Kidney (tissue), 14 donors: ENCODE data around the gene PDK2. TPM values are rescaled to one million over a fixed set of nuclear protein-coding genes. Genes with fewer than 3 reads are reported as not detected.
A peak's percentile ranks its signal among the peaks of the same experiment; 100 is the strongest.

ENCODE experiments used
- DNase-seq, 5 donors: peaks; one replicate each; pipeline ENCODE4 v3.0.0-alpha.2; 2013 to 2020
- FAIRE-seq: peaks from 2 replicates; lab custom pipeline; 2012; peaks lifted over from hg19 to GRCh38; lab: Jason Lieb, UNC
- H3K27ac ChIP-seq, 2 donors: one replicate each; pipeline ENCODE4 v1.7.0; 2013; ENCODE audit warnings: low read depth in 2 of 2, low read length in 2 of 2, inconsistent platforms in 1 of 2
- H3K27me3 ChIP-seq: one replicate; pipeline ENCODE4 v1.7.1; 2013; ENCODE audit warnings: low read length, inconsistent platforms; ENCODE audit not compliant: control insufficient read depth, insufficient read depth
- H3K36me3 ChIP-seq, 3 donors: one replicate each; pipeline versions ENCODE4 v1.7.0 to v1.7.1; 2013; ENCODE audit warnings: low read length in 3 of 3, control low read depth in 1 of 3, inconsistent platforms in 1 of 3; ENCODE audit not compliant: insufficient read depth in 3 of 3, control insufficient read depth in 2 of 3
- H3K4me1 ChIP-seq, 3 donors: one replicate each; pipeline versions ENCODE4 v1.7.0 to v1.7.1; 2013; ENCODE audit warnings: low read length in 3 of 3, inconsistent platforms in 1 of 3, low read depth in 1 of 3; ENCODE audit not compliant: control insufficient read depth in 2 of 3, insufficient read depth in 2 of 3
- H3K4me3 ChIP-seq, 3 donors: one replicate each; pipeline versions ENCODE4 v1.7.0 to v1.8.1; 2013; ENCODE audit warnings: low read length in 3 of 3, control low read depth in 1 of 3, inconsistent platforms in 1 of 3
- H3K9ac ChIP-seq, 3 donors: one replicate each; pipeline versions ENCODE4 v1.7.0 to v1.7.1; 2013; ENCODE audit warnings: low read length in 3 of 3, control low read depth in 1 of 3, inconsistent platforms in 1 of 3
- H3K9me3 ChIP-seq, 3 donors: one replicate each; pipeline versions ENCODE4 v1.7.0 to v1.7.1; 2013; ENCODE audit warnings: low read length in 3 of 3, control low read depth in 1 of 3, inconsistent platforms in 1 of 3; ENCODE audit not compliant: control insufficient read depth in 2 of 3, insufficient read depth in 1 of 3
- intact Hi-C: fragments of 100-400 bp; cut with DNase I; formaldehyde crosslinking; loops from one replicate; pipeline ENCODE4 v1.11.1; 2022
- polyA plus RNA-seq: library from polyadenylated mRNA; stranded (reverse); fragments of 350-450 nt; fragmentation: Illumina TruSeq; extraction: RNeasy Lipid Tissue Mini Kit (QIAGEN cat#74804); gene quantifications from one replicate; pipeline ENCODE4 v1.2.3, GENCODE V29; 2014; ENCODE audit warnings: low read depth, low replicate concordance; ENCODE audit not compliant: insufficient read depth
- total RNA-seq: library from RNA; stranded (reverse); fragmentation: NEBNext Ultra II Directional; extraction: Animal tissue kit (Norgen Biotek cat#: 25700); gene quantifications from one replicate; pipeline ENCODE4 v1.2.1, GENCODE V29; 2021
- TF ChIP-seq, protein P1 (sequence below): IDR thresholded peaks from 3 replicates; pipeline ENCODE4 v1.5.1; 2012; ENCODE audit warnings: mild to moderate bottlenecking, moderate library complexity, borderline replicate concordance; ENCODE audit not compliant: insufficient read depth; ENCODE audit errors: extremely low read depth
- donor health status: control.
- donor health status: control.
- donor health status: control.
- donor health status: control.
- donor health status: control.
- donor health status: DM: yes; HTN: yes; CAD: no.
- donor health status: Normal renal cell carcinoma (clear cell type).

The PDK2 gene
- total and polyA plus RNA-seq, 2 donors from 2014 or later: 41.9 to 121 TPM

- no peak for DNase-seq
- Histone ChIP-seq H3K27me3 (no peaks in the 10 kb centered on the region), H3K9me3 (no peaks in the 10 kb centered on the region), H3K4me3 (no peak overlapping the region), H3K36me3 (peaks cover 5 to 16% (median 13%) of the 10 kb centered on the region in 3 donors), H3K9ac (no peak overlapping the region), H3K4me1 (peaks cover 0 to 27% (median 18%) of the 10 kb centered on the region in 3 donors), H3K27ac (peak overlapping the region; percentile 56 to 65)
- no peak for FAIRE-seq
- TF ChIP-seq, protein P1, sequence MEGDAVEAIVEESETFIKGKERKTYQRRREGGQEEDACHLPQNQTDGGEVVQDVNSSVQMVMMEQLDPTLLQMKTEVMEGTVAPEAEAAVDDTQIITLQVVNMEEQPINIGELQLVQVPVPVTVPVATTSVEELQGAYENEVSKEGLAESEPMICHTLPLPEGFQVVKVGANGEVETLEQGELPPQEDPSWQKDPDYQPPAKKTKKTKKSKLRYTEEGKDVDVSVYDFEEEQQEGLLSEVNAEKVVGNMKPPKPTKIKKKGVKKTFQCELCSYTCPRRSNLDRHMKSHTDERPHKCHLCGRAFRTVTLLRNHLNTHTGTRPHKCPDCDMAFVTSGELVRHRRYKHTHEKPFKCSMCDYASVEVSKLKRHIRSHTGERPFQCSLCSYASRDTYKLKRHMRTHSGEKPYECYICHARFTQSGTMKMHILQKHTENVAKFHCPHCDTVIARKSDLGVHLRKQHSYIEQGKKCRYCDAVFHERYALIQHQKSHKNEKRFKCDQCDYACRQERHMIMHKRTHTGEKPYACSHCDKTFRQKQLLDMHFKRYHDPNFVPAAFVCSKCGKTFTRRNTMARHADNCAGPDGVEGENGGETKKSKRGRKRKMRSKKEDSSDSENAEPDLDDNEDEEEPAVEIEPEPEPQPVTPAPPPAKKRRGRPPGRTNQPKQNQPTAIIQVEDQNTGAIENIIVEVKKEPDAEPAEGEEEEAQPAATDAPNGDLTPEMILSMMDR: no peak
- intact Hi-C loops: no loop called here
These were observed 38.6 kb downstream of the PDK2 start for GRCh38 chr17:50133769-50134099.

GRCh38 chr17:50134206-50135110 lies 39.3 kb downstream of the PDK2 start:
- FAIRE-seq: no peak
- TF ChIP-seq, protein P1: no peak

GRCh38 chr17:50135316-50136095 lies 40.4 kb downstream of the PDK2 start:
- H3K27ac ChIP-seq: peak overlapping the region in 1 of 2 donors; percentile 74
- DNase-seq (no peak), FAIRE-seq (no peak)
- H3K9ac ChIP-seq: peak overlapping the region in 1 of 3 donors; percentile 61
- no peaks in the 10 kb centered on the region for H3K9me3 ChIP-seq
- H3K27me3 ChIP-seq: no peaks in the 10 kb centered on the region
- TF ChIP-seq, protein P1: no peak
- H3K36me3 ChIP-seq: peaks cover 10 to 31% (median 23%) of the 10 kb centered on the region in 3 donors
- peaks cover 0 to 31% (median 22%) of the 10 kb centered on the region in 3 donors for H3K4me1 ChIP-seq
- intact Hi-C loops: no loop called here
- H3K4me3 ChIP-seq: peak overlapping the region in 2 of 3 donors; percentile 46 to 67

More at GRCh38 chr17:50134206-50135110, 39.3 kb downstream of the PDK2 start:
- DNase-seq: no peak
- H3K36me3 ChIP-seq: peaks cover 10 to 23% (median 20%) of the 10 kb centered on the region in 3 donors
- H3K27ac ChIP-seq: peak overlapping the region in 1 of 2 donors; percentile 67
- H3K9me3 ChIP-seq: no peaks in the 10 kb centered on the region
- H3K27me3 ChIP-seq: no peaks in the 10 kb centered on the region
- H3K9ac ChIP-seq: peak overlapping the region in 1 of 3 donors; percentile 3
- intact Hi-C loops: no loop called here
- peaks cover 0 to 27% (median 16%) of the 10 kb centered on the region in 3 donors for H3K4me1 ChIP-seq
- no peak overlapping the region for H3K4me3 ChIP-seq
